DMS 273 treated with DMSO at 0.1 percent for 48 hours (cell line): ENCODE data around the gene GAS1.
A peak's percentile ranks its signal among the peaks of the same experiment; 100 is the strongest.

Experiments
- DNase-seq: peaks from one replicate; lab custom pipeline; 2025; lab: John Stamatoyannopoulos, UW

GAS1 gene

DNA sequence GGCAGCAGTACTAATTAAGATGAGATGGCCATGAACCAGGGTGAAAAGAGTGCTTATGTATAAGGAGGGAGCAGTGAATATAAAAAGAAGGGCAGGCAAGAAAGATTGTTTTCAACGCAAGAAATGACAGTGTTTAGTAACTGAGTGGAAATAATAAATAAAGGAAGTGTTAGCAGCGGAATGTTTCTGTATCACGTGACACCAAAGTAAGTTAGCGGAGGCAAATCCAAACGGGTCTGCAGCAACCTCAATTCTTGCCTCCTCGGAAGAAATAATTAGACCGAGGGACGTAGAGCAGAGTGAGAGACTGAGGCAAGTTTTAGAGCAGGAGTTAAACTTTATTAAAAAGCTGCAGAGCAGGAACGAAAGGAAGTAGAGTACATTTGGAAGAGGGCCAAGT, 15.4 kb upstream of the GAS1 start:
- no peak for DNase-seq

DNA sequence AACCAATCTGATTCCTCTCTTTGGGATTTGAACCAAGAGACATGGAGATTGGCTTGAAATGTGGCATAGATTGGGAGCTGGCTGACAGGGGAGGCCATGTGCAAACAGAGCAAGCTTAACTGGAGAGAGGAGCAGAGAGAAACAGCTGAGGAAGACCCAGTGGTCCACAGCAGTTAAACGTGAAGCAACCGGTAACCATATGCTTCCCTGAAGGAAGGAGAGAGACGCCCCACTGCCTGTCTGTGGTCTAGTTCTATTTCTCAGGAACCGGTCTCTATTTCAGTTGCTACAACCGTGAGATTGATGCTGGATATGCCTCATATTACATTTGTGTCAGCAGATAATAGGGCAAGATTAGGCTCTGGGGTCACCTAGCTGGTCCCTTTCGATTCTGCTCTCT, 13.6 kb upstream of the GAS1 start:
- DNase-seq, result no peak

GRCh38 chr9:86958203-86958602, 10.9 kb upstream of the GAS1 start:
- no peak for DNase-seq

GRCh38 chr9:86955561-86955960, 8.3 kb upstream of the GAS1 start:
- no peak for DNase-seq

- DNase-seq, result no peak
Measured at GRCh38 chr9:86955042-86955441, 7.7 kb upstream of the GAS1 start.

DNA sequence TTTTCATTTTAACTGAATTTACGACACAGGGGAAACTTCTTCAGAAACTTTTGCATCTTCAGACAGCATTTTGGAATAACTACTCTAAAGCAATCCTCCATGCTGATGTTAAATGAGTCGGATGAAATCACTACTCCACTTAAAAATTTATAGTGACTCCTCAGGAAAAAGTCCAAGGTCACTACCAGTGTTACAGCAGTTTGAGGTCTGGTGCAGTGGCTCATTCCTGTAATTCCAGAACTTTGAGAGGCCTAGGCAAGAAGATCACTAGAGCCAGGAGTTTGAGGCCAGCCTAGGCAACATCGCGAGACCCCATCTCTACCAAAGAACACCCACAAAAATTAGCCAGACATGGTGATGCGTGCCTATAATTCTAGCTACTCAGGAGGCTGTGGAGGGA, 5.9 kb upstream of the GAS1 start:
- DNase-seq, result no peak

GRCh38 chr9:86948074-86948929, 996 bp upstream of the GAS1 start:
- peak; percentile 90 for DNase-seq

DNA sequence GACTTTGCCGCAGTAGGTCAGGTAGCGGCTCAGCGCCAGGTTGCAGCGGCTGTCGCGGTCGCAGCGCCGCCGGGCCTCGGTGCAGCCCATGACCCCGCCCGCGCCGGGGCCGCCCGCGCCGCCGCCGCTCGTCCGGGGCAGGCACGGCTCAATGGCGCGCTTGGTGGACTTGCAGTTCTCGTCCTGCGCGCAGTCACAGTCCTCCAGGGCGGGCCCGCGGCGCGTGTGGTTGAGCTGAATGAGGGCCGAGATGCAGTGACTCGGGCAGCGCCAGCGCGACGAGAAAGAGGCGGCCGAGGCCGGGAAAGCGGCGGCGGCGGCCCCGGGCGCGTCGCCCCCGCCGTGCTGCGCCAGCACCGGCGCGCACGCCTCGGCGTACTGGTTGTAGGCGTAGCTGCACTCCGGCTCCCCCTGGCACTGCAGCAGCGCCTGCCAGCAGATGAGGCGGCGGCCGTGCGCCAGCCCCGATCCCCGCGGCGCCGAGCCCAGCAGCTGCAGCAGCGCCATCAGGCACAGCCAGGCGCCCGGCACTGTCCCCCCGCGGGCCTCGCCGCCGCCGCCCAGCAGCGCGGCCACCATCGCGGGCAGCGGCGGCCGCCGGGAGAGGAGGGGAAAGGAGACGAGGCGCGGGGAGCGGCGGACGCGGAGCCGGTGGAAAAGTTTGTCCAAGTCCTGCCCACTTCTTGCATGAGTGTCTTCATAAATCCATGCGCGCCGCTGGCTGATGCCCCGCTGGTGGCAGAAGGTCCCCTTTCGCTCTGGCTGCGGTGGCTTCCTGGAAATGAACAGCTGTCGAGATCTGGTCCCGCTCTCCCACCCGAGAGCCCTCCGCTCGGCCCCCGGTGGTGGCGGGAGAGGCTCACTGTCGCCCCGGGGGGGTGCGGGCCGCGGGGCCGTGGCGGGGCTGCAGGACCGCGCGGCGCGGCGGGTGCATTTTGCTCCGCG, 833 bp downstream of the GAS1 start:
- peak; percentile 40 for DNase-seq

GRCh38 chr9:86945728-86946200, 1.5 kb downstream of the GAS1 start:
- DNase-seq, result no peak

DNA sequence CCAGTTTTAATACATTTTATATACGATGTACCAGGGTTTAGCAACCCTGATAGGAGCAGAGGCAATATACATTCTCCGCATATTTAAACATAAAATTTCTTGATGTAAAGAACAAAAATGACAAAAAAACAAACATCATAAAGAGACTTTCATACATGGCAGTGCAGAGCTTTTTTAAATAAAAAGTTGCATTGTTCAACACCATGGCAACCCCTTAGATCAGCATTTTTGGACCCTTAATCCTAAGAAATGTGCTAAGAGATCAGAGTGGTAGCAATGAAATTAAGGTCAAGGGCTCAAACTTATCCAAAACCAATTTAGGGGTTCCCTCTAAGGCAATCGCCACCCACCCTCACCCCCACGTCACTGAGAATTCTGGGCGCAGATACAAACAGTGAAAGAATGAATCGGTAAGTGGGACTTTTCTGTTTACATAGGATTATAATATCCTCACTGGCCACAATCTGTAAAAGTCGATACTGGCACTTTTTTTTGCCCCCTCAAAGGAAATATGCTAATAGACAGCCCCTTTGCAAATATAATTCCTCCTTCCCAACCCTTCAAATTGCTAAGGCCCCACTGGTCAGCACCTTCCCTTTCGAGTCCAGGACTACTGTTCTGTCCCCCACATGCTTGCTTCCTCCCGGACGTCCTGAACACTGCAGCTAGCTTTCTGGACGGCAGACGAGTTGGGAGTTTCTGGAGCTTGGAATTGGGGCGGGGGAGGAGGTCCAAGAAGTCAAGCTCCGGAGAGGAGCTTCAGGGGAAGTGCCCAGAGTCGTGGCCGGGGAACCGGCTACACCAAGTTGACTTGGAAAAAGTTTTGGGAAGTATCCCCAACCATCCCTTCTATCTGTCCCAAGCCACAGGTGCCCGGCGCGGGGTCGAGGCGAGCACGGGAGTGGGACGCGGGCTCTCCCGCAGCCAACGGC, 2.2 kb downstream of the GAS1 start:
- no peak for DNase-seq

- no peak for DNase-seq
Measured at GRCh38 chr9:86943201-86944113, 3.8 kb downstream of the GAS1 start.

DNA sequence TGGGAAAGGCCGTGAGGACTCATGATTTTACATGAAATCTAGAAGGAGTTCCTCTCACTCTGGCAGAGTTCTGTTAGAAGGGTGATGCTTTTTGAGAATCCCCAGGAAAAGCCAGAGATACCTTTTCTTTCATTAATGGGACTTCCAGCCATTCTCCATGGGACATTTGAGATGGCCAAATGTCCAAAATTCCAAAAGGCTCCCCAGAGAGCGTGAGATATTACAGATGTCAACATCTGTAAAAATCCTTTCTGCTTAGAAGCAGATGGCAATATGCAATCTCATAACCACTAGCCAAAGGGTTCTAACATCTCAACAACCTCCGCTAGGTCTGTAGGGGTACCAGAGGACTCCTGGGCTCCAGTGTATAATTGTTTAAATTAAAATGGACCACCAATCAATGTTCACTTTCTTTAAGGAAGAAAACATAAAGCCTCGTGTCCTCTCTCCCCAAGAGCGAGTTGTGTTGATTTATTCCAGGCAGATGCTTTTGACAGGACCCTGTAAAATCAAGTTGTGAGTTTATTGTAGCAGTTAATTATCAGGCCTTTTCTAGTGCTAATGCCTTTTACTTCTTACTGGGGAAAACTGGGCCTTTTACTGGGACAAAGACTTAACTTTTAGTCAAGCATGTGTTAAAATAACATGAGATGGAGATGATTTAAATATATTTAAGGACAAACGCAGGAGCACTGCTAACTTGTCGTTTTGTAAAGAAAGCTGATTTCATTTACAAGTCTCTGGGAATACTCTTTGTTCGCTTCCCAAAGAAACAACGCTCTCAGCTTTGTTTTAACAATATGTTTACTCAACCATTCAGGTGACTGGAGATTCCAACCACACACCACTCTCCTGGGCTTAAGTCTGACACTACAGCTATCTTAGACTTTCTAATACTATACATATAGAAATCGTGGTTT, 4.8 kb downstream of the GAS1 start:
- no peak for DNase-seq

DNA sequence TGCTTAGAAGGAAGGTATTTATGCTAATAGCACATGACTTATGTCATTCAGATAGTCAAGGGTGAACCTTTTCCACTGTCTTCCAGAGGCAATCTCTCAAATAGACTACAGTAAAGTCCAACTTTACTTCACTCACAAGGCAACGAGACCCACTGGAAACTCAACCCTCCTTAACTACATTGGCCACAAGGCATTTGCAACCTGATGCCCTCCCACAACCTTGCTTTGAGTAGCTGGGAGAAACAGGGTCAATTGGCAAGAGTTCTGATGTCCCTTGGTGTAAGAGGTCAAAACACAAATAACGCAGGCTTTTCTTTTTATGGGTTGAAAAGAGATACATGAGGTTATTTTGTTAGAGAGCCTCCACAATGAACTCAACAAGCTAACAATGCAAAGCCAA, 6.1 kb downstream of the GAS1 start:
- DNase-seq, result no peak

DNA sequence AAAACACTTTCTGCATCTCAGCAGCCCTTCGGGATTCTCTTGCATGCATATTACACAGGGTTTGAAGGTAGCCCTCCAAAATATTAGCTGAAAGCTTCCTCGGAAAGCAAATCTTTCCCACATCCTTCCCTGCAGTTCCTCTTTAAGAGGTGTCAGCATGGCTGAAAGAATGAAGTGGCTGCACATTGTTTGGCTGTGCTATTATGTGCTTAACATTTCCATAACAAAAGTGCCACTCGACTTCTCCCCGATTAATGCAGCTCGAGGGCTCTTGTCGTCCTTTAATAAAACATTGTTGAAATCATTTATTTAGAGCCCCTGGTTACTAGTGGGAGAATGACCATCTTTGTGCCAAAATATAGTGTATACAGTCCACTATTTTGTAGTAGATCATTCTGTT, 6.5 kb downstream of the GAS1 start:
- DNase-seq, result no peak

DNA sequence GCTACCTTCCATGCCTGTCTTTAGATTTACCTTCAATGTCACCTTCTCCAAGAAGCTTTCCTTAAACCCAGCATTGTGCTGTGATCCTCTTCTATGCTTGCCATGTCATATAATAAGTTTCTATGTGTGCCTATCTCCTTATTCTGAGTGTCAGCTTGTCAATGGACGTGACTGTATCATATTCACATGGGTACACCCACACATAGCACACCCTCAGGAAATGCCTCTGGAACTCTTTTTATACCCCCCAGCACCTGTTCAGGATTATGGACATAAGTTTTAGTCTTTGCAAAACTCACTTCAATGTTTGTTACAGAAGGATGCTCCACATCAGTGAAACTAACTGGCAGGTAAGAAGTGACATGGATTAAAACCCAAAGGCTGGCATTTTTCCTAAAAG, 7.4 kb downstream of the GAS1 start:
- DNase-seq, result no peak

DNA sequence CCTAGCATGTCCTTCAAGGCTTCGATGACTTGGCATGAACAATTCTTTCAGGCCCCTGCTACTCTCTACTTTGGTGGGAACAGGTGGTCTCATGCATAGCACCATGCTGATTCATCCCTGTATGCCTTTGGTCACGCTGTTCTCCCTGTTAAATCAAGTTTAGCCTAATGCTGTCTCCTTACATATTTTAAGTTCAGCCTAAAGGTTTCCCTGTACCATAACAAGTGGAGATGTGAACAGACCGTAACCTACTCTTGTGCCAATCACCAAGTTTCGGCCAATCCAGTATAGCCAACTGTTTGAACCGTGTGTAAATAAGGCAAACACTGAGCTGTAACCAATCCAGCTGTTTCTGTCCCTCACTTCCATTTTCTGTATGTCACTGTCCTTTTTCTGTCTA, 8.0 kb downstream of the GAS1 start:
- no peak for DNase-seq

GRCh38 chr9:86938780-86939179, 8.5 kb downstream of the GAS1 start:
- DNase-seq, result no peak

DNA sequence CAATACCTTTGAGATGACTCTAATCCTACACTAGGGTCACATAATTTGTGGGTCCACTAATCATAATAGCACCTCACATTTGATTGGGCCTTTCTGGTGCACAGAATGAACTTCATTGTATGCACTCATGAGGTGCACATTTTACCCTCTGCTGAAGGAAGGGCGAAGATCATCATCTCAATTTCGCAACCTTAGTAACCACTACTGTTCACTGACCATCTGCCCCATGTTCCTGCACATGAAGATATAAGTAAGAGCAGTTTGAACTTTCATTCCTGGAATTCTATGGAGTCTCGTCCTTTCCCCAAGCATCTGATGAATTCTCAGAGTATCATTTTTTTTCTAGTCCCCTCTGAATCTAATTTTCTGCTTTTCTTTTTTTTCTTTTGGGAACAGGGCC, 21.2 kb downstream of the GAS1 start:
- DNase-seq, result no peak

- no peak for DNase-seq
Measured at GRCh38 chr9:86925686-86926085, 21.6 kb downstream of the GAS1 start.

DNA sequence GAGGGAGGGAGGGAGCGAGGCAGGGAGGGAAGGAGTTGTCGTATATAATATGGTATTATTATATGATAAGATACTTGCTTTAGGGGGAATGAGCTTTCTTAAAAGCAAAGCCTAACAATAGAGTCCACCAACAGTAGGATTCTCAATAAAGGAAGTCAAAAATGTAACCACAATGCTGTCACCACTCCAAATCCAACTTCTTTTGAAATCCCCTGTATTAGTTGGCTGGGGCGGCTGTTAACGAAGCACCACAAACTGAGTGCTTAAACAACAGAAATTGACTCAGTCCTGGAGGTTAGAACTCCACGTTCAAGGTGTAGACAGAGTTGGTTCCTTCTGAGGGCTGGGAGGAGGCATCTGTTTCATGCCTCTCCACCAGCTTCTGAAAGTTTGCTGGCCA, 23.1 kb downstream of the GAS1 start:
- no peak for DNase-seq
